GM18498 (cell line): ENCODE results near the gene TNNI2.

Experiments
- ATAC-seq: cut with Tn5 transposase; IDR thresholded peaks from one replicate; pipeline ENCODE4 v1.9.1; 2021; ENCODE audit warnings: mild to moderate bottlenecking, moderate library complexity; ENCODE audit not compliant: unreplicated experiment

Gene TNNI2

DNA sequence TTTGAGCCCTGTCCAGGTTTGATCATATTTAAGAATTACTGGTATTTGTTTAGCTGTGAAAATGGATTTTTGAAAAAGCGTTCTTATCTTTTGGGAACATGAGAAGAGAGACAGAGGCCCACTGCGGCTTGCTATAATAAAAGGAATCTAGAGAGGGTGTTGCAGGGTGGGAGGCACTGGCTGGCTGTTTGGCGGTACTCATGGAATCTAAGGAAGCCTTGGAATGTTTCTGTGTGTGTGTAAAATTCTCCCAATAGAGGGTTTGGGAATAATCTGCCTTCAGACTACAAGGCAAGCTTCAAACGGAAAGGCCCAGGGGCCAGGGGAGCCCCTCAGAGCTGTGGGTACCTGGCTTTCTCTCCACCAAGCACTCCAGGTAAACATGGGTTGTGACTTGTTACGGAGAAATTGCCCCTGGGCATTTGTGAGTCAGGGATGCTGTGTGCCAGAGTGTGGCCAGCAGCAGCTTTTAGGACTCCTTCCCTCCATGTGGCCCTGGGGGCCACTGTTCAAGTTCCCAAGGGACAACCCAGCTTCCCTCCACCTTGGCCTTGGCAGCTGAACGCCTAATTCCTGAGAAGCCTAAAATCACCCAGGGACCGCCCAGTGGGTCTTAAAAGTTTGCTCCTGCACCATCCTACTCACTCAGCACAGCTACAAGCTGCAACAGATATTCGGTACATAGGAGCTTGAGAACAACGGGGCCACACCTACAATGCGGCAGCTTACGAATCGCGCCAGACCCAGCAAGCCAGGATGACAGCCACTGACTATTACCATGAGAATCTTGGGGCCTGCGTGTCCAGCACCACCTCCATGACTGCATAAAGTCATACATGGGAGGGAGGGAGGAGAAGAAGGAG lies 18.1 kb upstream of the TNNI2 start:
- no peak for ATAC-seq

DNA sequence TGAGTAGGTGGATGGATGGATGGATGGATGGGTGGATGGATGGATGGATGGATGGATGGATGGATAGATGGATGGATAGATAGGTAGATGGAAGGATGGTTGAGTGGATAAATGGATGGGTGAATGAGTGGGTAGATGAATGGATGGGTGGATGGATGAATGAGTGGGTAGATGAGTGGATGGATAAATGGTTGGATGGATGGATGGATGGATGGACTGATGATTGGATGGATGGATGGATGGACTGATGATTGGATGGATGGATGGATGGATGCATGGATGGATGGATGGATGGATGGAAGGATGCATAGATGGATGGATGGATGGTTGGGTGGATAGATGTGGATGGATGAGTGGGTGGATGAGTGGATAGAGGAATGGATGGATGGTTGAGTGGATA lies 17.2 kb upstream of the TNNI2 start:
- no peak for ATAC-seq

DNA sequence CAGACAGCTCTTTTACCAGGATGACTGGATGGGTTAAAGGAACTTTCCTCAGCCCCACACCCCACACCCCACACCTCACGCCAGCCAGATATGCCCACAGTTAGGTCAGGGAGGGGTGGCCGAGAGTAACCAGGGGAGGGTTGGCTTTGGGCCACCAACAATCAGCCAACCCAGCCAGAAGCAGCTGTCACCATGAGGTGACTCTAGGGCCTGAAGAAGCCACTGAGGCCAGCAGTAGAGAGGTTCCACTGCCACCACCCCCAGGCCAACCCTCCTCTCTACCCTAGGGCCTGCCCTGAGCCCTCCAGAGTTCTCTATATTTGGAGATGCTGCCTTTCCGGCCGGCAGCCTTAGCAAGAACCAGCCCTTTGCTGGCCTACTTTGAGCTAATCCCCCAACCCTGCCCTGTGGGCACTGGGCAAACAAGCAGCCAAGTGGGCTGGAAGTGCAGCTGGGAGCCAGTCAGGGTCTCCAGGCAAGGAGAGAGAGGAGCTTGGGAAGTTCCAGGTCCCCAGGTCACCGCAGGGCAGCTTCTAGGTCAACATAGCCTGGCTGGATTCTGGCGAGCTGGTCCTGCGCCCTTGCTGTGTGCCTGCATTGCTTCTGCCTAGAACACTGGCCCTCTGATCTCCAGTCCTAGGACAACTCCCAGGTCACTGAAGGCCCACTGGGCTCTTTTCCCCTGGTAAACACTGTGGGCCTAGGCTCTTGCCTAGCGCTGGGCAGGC lies 16.0 kb upstream of the TNNI2 start:
- ATAC-seq, result no peak

DNA sequence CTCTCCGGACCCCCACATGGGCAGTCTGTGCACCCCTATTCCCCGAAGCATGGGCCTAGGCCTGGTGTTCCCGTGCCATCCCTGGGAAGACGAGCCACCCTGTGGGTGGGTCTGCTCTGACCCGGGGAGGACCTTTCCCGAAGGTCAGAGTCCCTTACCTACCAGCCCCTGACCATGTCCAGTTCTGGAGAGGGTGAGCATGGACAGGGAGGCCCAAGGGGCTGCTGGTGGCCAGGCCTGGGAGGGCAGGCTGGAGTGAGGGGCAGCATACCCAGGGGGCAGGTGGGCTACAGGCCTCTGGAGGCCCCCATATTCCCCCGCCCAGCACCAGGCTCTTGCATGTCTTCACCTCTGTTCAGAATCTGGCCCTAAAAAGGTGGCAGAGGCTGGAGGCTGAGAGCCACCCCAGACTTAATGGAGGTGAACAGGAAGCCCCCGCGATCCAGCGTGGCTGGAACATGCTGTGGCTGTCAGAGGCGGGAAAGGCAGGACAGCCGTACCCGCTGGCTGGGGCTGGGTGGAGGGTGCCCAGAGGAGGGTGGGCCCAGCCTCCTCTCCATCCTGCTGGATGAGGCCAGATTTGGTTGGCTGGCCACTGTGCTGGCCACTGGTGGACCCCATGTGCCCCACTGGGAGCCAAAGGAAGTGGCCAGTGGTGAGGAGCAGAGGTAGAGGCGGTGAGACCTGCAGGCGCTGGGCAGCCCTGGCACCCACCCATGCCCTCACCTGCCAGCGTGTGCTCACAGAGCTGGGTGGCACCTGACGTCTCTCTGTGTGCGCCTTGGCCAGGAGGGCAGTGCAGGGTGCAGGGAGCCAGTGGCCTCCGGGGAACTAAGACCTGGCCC lies 15.2 kb upstream of the TNNI2 start:
- no peak for ATAC-seq

DNA sequence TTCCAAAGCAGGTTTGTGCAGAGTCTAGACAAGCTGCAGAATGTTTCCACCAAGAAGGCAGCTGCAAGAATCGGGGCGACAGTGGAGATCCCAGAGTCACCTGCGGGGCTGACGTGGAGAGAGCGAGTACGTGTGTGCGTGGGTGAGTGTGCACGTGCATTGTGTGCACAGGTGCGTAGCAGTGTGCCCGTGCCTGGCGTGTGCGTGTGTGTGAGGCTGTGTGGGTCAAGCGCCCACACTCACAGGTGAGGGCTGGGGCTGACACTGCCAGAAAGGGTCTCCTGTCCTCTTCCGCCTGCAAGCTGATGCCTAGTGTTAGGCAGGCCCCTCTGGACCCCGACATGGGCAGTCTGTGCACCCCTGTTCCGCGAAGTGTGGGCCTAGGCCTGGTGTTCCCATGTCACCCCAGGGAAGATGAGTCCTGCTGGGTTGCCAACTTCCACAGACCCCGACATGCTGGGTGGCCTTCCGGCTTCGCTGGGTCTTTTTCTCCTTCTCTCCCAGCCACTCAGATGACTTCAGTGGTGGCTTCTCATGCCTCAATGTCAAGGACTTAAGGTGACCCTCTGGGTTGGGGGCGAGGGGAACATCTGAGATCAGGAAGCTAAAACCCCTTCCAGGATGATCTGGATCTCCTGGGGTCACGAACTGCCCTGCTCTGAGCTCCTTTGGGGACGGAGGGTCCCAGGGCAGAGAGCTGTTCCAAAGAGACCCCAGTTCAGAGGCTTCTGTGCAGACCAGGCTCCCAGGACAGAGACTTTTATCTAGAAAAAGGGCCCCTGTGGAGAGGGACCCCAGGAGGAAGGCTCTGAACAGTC lies 14.4 kb upstream of the TNNI2 start:
- ATAC-seq, result no peak

DNA sequence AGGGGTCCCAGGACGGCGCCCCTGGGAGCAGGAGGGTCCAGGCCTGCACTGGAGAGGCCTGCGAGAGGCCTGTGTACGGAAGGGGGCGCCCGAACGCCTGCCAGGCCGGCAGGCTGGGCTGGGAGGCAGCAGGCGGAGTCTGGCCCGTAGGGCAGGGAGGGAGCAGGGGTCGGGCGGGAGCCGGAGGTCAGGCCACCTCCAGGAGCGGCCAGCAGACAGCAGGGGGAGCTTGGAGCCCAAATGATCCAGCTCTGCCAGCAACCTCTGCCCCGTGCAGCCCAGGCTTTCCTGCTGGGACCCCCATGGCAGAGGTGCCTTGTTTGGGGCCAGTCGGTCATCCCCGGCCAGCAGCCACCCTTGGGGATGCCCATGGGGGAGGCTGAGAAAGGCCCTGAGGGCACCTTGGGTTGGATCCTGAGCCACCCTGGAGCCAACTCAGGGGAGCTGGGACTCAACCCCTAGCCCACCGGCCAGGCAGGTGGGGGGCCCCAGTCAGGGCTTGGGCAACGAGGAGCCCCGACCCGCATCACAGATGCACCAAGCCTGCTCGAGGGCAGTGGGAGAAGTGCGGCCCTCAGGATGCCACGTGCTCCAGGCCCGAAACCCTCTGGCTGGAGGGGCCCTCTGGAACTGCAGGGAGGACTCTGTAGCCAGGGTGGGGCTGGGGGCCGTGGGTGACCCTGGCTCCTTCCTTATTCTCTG lies 13.6 kb upstream of the TNNI2 start:
- no peak for ATAC-seq

DNA sequence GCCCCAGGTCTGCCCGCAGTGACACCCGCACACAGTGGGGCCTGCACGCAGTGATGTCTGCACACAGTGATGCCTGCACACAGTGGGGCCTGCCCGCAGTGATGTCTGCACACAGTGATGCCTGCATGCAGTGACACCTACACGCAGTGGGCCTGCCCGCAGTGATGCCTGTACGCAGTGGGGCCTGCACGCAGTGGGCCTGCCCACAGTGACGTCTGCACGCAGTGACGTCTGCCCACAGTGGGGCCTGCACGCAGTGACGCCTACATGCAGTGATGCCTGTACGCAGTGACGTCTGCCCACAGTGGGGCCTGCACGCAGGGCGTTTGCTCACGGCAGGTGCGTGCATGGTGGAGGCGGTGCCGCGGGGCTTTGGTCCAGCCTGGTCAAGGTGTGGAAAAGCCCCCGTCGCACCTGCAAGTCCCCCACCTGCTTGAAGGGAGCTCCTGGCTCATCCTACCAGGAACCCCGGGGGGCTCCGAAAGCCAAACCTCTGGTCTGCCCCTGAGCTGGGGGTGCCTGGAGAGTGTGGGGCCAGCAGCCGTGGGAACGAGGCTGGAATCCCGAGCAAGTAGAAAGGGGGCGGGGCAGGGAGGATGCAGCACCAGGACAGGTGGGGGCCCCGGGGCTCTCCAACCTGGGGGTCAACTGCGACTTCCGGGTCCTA lies 12.9 kb upstream of the TNNI2 start:
- ATAC-seq, result no peak

DNA sequence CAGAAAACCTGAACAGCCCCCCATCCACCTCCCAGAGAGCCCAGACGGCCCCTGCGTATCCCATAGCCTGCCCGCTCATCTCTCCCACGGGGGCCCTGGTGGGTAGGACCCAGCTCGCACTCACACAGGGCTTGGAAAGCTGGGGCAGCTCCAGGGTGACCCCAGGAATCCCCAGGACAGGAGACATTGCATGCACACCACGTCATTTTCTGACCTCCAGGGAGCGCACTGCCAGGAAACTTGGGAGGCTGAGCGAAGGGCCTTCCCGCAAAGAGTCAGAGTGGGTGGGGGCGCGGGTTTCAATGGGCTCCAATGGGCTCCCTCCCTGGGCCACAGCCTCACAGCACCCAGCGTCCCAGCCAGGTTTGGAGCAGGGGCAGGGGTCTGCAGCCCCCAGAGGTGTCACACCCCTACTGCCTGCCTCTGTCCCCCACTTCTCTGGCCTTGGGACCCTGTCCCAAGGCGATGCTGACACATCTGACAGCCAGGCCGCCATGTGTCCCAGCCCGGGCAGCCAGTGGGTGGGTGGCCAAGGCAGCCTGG lies 12.2 kb upstream of the TNNI2 start:
- no peak for ATAC-seq

DNA sequence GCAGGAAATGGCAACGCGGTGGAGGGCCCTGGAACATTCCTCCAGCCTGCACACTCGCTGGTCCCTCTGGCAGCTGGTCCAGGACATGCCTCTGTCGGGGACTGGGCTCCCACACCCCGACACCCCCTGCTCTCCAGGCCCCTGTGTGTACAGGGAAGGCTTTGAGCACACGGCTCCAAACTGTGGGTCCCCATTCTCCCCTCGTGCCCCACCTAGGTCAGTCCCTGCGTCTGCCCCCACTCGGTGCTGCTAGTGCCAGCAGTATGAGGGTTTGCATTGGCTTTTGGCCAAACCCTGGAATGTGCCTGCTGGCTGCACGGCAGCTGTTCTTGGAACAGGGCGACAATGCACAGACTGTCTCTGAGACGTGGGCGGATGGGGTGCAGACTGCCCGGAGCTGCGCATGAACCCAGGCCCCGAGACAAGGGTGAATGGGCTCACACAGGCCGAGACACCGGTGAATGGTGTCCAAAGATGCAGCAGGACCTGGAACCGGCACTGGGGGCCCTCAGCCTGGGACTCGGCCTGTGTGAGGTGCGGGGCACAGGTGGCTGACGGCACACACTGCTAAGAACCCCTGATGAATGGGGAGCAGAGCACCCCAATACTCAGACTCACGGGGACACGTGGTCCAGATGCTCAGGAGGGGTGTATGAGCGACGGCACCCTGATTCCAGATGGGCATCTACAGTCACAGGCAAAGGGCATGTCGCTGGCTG lies 11.5 kb upstream of the TNNI2 start:
- ATAC-seq, result no peak

DNA sequence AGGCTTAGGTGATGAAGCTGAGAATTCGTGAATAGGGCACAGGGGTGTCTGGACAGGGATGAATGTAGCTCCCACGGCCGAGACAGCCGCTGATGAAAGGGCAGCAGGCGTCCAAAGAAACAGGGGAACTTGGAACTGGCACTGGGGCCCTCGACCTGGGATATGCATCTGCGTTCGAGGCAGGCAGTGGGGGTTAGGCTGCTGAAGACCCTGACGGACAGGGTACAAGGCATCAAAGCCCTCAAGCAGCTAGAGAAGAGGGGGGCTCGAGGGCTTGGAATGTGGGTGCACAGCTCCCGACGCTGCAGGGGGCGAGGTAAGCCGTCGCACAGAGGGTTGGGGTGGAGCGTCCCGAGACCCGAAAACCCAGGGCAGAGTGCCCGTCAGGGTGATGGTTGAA lies 10.8 kb upstream of the TNNI2 start:
- no peak for ATAC-seq

DNA sequence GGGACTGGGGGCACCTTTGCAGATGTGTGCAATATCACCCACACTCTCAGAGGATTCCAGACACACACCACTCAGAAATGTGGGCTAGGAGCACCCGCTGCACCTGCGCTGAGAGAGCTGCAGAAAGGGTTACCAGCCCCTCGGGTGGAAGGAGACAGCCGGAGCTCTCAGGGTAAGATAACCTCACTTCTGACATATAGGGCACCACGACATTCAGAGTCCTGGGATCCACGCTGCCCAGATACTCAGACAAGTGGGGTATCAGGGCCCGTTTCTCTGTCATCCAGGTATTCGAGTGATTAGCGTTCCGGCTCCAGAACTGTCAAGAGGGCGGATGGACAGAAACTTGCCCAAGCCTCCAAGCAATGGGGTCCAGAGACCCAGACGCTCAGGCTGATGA lies 10.2 kb upstream of the TNNI2 start:
- no peak for ATAC-seq

DNA sequence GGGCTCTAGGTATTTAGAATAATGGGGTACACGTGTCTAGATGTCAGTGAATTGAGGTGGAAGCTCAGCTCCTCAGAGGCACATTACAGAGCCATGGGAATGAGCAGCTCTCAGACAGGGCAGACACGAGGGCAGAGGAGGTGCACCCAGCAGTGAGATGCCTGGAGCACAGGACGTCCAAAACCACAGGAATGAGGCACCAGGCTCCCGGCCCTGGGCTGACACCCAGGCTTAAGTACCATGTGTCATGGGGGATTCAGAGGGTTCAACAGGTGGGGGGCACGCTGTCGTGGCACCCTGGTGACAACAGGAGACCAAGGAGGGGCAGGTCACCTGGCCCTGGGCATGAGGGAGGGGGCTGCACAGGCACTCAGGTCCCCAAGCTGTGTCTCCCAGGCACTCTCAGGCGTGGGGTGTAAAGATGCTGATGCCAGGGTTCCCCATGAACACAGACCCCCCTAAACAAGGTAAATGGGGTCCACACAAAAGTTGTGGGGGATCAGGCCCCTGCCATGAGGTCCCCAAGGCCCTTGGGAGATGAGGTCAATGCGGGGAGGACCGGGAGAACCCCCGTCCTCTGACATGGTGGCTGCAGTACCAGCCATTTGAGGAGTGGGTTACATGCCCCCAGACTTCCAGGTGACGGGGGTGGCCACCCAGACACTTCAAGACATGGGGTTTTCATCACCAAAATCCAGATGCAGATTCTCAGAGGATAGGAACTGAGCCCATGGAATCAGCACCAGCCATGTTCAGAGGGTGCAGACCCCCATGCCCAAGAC lies 9.6 kb upstream of the TNNI2 start:
- ATAC-seq, result no peak

DNA sequence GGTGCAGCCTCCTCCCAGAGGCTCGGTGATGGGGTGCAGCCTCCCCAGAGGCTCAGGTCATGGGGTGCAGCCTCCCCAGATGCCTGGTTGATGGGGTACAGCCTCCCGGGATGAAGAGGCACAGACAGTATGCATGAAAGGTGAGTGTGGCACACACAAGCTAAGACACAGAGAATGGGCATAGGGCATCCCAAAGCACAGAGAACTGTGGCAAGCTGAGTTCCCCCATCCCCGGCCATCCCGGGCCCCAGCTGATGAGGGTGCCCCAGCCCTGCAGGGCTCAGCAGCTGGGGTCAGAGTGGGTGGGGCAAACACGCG lies 8.8 kb upstream of the TNNI2 start:
- no peak for ATAC-seq

DNA sequence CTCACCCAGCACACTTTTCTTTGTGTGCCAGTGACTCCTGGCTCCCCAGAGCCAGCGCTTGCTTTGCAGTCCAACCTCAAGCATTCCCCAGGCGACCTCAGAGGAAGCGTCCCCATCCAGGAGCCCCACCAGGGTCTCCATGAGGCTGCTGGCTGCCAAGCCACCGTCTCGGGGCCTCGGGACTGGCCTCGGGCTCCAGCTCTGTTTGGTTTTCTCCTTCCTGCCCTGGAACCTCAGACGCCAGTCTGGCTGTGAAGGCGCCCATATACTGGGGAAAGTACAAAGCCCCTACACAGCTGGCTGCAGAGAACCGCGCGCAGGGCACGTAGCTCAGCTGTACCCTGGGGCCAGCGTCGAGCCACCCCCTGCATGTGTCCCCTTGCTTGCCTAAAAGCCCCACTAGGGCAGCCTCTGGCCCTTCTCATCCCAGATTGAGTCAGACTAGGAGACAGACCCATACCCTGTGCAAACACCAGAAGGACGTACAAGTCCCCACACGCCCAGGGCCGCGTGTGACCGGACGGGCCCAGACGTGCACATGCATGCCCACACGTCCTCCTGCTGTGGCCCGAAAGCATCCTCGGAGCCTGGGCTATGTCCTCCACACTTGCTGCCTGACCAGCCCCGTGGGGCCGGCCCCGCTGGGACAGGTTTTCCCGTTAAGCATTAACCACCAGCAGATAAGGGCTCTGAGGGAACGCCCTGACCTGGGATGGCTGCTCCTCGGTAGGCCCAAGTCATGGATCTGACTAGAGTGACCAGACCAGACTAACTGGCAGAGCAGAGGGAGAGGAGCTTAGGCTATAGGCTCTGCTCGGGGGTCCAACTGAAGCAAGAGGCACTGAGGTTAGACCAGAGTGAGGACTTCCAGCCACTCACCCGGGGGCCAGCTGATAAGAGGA lies 8.2 kb upstream of the TNNI2 start:
- ATAC-seq, result no peak

DNA sequence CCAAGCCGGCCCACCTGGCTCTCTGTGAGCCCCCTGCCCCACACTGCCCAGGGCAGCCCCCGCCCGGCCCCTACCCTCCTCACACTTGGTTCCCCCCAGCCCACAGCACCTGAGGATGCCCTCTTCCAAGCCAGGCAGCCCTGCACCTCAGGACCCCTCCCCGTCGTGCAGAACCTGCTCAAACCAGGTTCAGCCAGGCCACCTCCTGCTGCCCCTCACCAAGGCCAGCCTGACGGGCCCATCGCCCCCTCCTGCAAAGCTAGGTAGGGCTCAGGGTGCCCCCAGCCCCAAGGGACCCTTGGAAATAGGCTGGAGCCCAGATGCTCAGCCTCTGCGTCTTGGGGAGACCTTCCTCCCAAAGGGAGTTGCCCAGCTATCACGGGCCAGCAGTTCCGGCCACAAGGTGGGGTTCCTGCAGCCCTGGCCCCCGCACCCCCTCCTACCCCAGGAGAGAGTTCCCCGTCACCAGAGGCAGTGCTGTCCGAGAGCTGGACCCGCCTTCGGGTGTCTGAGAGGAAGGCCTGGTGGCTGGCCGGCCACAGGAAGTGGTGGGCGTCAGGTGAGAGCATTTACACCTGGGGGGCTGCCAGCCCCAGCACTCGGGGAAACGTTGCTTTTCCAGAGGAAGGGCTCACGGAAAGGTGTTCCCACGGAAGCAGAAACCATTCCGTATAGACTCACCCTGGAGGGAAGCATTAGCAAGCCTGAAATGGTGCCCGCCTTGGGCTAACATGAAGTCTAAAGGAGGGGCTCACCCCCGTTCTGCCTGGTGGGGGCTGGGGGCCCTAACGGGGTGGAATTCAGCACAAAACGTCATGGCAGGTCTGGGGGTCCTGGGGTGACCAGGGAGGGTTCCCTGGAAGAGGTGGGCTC lies 7.2 kb upstream of the TNNI2 start:
- no peak for ATAC-seq
